GM12873 (cell line): ENCODE measurements around the gene DIAPH1.

Experiments used
- CTCF ChIP-seq: IDR thresholded peaks from 2 replicates; pipeline ENCODE4 v1.5.1; 2012; ENCODE audit warnings: low read depth, mild to moderate bottlenecking, moderate library complexity, low read length, control low read depth; ENCODE audit not compliant: insufficient read depth; ENCODE audit errors: missing control alignments

The DIAPH1 gene

GRCh38 chr5:141597814-141598213, 21.0 kb downstream of the DIAPH1 start:
- TF ChIP-seq CTCF = no peak

- TF ChIP-seq CTCF = no peak
Measured at GRCh38 chr5:141597394-141597793, 21.4 kb downstream of the DIAPH1 start.

- TF ChIP-seq CTCF = no peak
Measured at GRCh38 chr5:141596867-141597266, 21.9 kb downstream of the DIAPH1 start.

- TF ChIP-seq CTCF = no peak
Measured at GRCh38 chr5:141590127-141590526, 28.7 kb downstream of the DIAPH1 start.

- TF ChIP-seq CTCF = no peak
Measured at GRCh38 chr5:141586246-141586645, 32.6 kb downstream of the DIAPH1 start.

- TF ChIP-seq CTCF = no peak
Measured at GRCh38 chr5:141585594-141585993, 33.2 kb downstream of the DIAPH1 start.

GRCh38 chr5:141574122-141574510, 44.7 kb downstream of the DIAPH1 start:
- TF ChIP-seq CTCF = no peak
